ENCODE data around the gene SECISBP2. TPM values are rescaled to one million over a fixed set of nuclear protein-coding genes. Genes with fewer than 3 reads are reported as not detected.

Gene SECISBP2
- total and polyA plus RNA-seq, 2 of the 13 experiments (the other 11 are each of a cell fraction or from before 2014, with no cell fraction given) = 32.4 to 38.0 TPM

- TF ChIP-seq ZNF512B (CRISPR knock-in tag; IDR thresholded peaks at IDR 0.05; ENCODE audit: borderline replicate concordance) = peak; percentile 95; the same call in 1 of the 2 replicates
- TF ChIP-seq SMAD3 (CRISPR knock-in tag; IDR thresholded peaks at IDR 0.05) = peak; percentile 84
- TF ChIP-seq NONO (IDR thresholded peaks at IDR 0.05) = no peak
- peak; percentile 88 for TF ChIP-seq NONO (CRISPR knock-in tag; conservative IDR thresholded peaks at IDR 0.05)
- peak; percentile 77; the same call in 1 of the 2 replicates for TF ChIP-seq HOXA3 (CRISPR knock-in tag; IDR thresholded peaks at IDR 0.05)
- TF ChIP-seq NAIF1 (CRISPR knock-in tag; IDR thresholded peaks at IDR 0.05; ENCODE audit: borderline replicate concordance) = no peak
- TF ChIP-seq USF2 (IDR thresholded peaks at IDR 0.05; ENCODE audit: low read depth, low read length) = no peak
- 0 out of 2 replicates have a peak, but pooled peaks have one; percentile 51 for TF ChIP-seq USF2 (CRISPR knock-in tag; IDR thresholded peaks at IDR 0.05; ENCODE audit: borderline replicate concordance)
- peak; percentile 95; the same call in 1 of the 2 replicates for TF ChIP-seq ZNF580 (CRISPR knock-in tag; IDR thresholded peaks at IDR 0.05; ENCODE audit: borderline replicate concordance, low read depth)
- TF ChIP-seq HNF4A (CRISPR knock-in tag; IDR thresholded peaks at IDR 0.05) = peak; percentile 89
- TF ChIP-seq BCL6 (CRISPR knock-in tag; IDR thresholded peaks at IDR 0.05) = peak; percentile 79
- TF ChIP-seq THAP11 (CRISPR knock-in tag; IDR thresholded peaks at IDR 0.05) = peak; percentile 74
- TF ChIP-seq TGIF2 (CRISPR knock-in tag; IDR thresholded peaks at IDR 0.05) = peak; percentile 99
- peak; percentile 53 for TF ChIP-seq ZNF556 (CRISPR knock-in tag; IDR thresholded peaks at IDR 0.05; ENCODE audit: borderline replicate concordance)
- TF ChIP-seq HMG20A (CRISPR knock-in tag; IDR thresholded peaks at IDR 0.05; ENCODE audit: borderline replicate concordance) = peak; percentile 90
- TF ChIP-seq ZGPAT (CRISPR knock-in tag; IDR thresholded peaks at IDR 0.05) = peak; percentile 93
- peak; percentile 56; the same call in 1 of the 2 replicates for TF ChIP-seq FOXJ3 (CRISPR knock-in tag; IDR thresholded peaks at IDR 0.05; ENCODE audit: borderline replicate concordance)
- TF ChIP-seq HOMEZ (CRISPR knock-in tag; IDR thresholded peaks at IDR 0.05; ENCODE audit: low read depth) = peak; percentile 60; the same call in 1 of the 2 replicates
Observed at GRCh38 chr9:89357331-89358197, 39.3 kb downstream of the SECISBP2 start (continued).
